ACC112 (cell line): ENCODE data around the gene KLC3.
"Not testable (repeated sequence)": the region's sequence is repeated elsewhere in the genome, so short reads cannot be mapped to it uniquely, and the experiment has no call there.

ENCODE experiments used
- H2AFZ ChIP-seq: fragments of 200-600 bp; sonication (generic); one replicate; pipeline ENCODE4 v1.6.0; 2017; ENCODE audit warnings: antibody characterized with exemption, low read length; ENCODE audit not compliant: unreplicated experiment
- H3K27ac ChIP-seq: fragments of 200-600 bp; sonication (generic); 2 replicates; pipeline ENCODE4 v1.5.1; 2014; ENCODE audit warnings: low read depth, mild to moderate bottlenecking, antibody characterized with exemption, low read length, moderate library complexity
- H3K27me3 ChIP-seq: fragments of 200-600 bp; sonication (generic); 2 replicates; pipeline ENCODE4 v1.6.1; 2014; ENCODE audit warnings: mild to moderate bottlenecking, antibody characterized with exemption, low read length, moderate library complexity, mixed read lengths; ENCODE audit not compliant: insufficient read depth
- H3K36me3 ChIP-seq: fragments of 200-600 bp; sonication (generic); 2 replicates; pipeline ENCODE4 v1.6.1; 2016; ENCODE audit warnings: mild to moderate bottlenecking, antibody characterized with exemption, low read length, moderate library complexity, mixed read lengths; ENCODE audit not compliant: insufficient read depth
- H3K4me1 ChIP-seq: fragments of 200-600 bp; sonication (generic); one replicate; pipeline ENCODE4 v1.6.1; 2016; ENCODE audit warnings: low read length, mixed read lengths; ENCODE audit not compliant: insufficient read depth, unreplicated experiment, control insufficient read depth
- H3K4me3 ChIP-seq: fragments of 200-600 bp; sonication (generic); 2 replicates; pipeline ENCODE4 v1.5.1; 2014; ENCODE audit warnings: mild to moderate bottlenecking, low read depth, low read length
- H3K79me2 ChIP-seq: fragments of 200-600 bp; sonication (generic); one replicate; pipeline ENCODE4 v1.6.0; 2016; ENCODE audit warnings: low read length; ENCODE audit not compliant: control insufficient read depth, unreplicated experiment, insufficient read depth

The KLC3 gene

GRCh38 chr19:45333609-45334303 lies 6.8 kb upstream of the KLC3 start:
- Histone ChIP-seq H3K4me1 (no peaks in the 10 kb centered on the region), H3K27ac (no peak overlapping the region), H3K36me3 (no peaks in the 10 kb centered on the region), H3K27me3 (no peaks in the 10 kb centered on the region), H3K79me2 (no peaks in the 10 kb centered on the region), H3K4me3 (no peak overlapping the region), H2AFZ (no peak overlapping the region)

- H3K27ac ChIP-seq, H3K4me3 ChIP-seq, H3K27me3 ChIP-seq, H3K36me3 ChIP-seq, H3K4me1 ChIP-seq, H3K79me2 ChIP-seq, H2AFZ ChIP-seq: not testable (repeated sequence)
Observed at GRCh38 chr19:45334881-45335280, 5.7 kb upstream of the KLC3 start.

GRCh38 chr19:45336696-45337251 lies 3.8 kb upstream of the KLC3 start:
- H3K4me1 ChIP-seq: no peaks in the 10 kb centered on the region
- H3K27me3 ChIP-seq: peaks cover 9% of the 10 kb centered on the region; the same call in 1 of the 2 replicates
- no peak overlapping the region for H3K4me3 ChIP-seq
- no peaks in the 10 kb centered on the region for H3K79me2 ChIP-seq
- no peak overlapping the region for H3K27ac ChIP-seq
- H2AFZ ChIP-seq: no peak overlapping the region
- no peaks in the 10 kb centered on the region for H3K36me3 ChIP-seq

GRCh38 chr19:45339629-45340028 lies 921 bp upstream of the KLC3 start:
- Histone ChIP-seq H3K27me3 (peaks cover 9% of the 10 kb centered on the region; the same call in 1 of the 2 replicates), H3K36me3 (no peaks in the 10 kb centered on the region), H3K79me2 (no peaks in the 10 kb centered on the region), H3K4me3 (no peak overlapping the region), H3K4me1 (no peaks in the 10 kb centered on the region), H2AFZ (no peak overlapping the region), H3K27ac (no peak overlapping the region)

- Histone ChIP-seq H3K79me2 (no peaks in the 10 kb centered on the region), H3K36me3 (no peaks in the 10 kb centered on the region), H2AFZ (no peak overlapping the region), H3K27ac (no peak overlapping the region), H3K27me3 (peaks cover 9% of the 10 kb centered on the region; the same call in 1 of the 2 replicates), H3K4me3 (no peak overlapping the region), H3K4me1 (no peaks in the 10 kb centered on the region)
Observed at GRCh38 chr19:45340899-45341453, 426 bp downstream of the KLC3 start.

- Histone ChIP-seq H3K79me2 (no peaks in the 10 kb centered on the region), H3K4me1 (no peaks in the 10 kb centered on the region), H3K27ac (no peak overlapping the region), H3K4me3 (no peak overlapping the region), H2AFZ (no peak overlapping the region), H3K36me3 (no peaks in the 10 kb centered on the region), H3K27me3 (peaks cover 9% of the 10 kb centered on the region; the same call in 1 of the 2 replicates)
Observed at GRCh38 chr19:45342911-45343310, 2.4 kb downstream of the KLC3 start.

GRCh38 chr19:45344621-45345505 lies 4.3 kb downstream of the KLC3 start:
- Histone ChIP-seq H3K4me1 (no peaks in the 10 kb centered on the region), H2AFZ (no peak overlapping the region), H3K79me2 (no peaks in the 10 kb centered on the region), H3K27me3 (peaks cover 9% of the 10 kb centered on the region; the same call in 1 of the 2 replicates), H3K27ac (no peak overlapping the region), H3K36me3 (no peaks in the 10 kb centered on the region), H3K4me3 (no peak overlapping the region)

GRCh38 chr19:45345506-45345860 lies 4.9 kb downstream of the KLC3 start:
- H3K4me1 ChIP-seq: no peaks in the 10 kb centered on the region
- H3K4me3 ChIP-seq: no peak overlapping the region
- H2AFZ ChIP-seq: no peak overlapping the region
- H3K27ac ChIP-seq: no peak overlapping the region
- H3K36me3 ChIP-seq: no peaks in the 10 kb centered on the region
- H3K27me3 ChIP-seq: peaks cover 5% of the 10 kb centered on the region; the same call in 1 of the 2 replicates
- no peaks in the 10 kb centered on the region for H3K79me2 ChIP-seq

- Histone ChIP-seq H3K4me3 (no peak overlapping the region), H3K79me2 (no peaks in the 10 kb centered on the region), H3K27ac (no peak overlapping the region), H3K4me1 (no peaks in the 10 kb centered on the region), H3K36me3 (no peaks in the 10 kb centered on the region), H3K27me3 (no peaks in the 10 kb centered on the region), H2AFZ (no peak overlapping the region)
Observed at GRCh38 chr19:45346449-45346848, 5.9 kb downstream of the KLC3 start.

- no peak overlapping the region for H2AFZ ChIP-seq
- no peak overlapping the region for H3K4me3 ChIP-seq
- no peaks in the 10 kb centered on the region for H3K27me3 ChIP-seq
- H3K4me1 ChIP-seq: no peaks in the 10 kb centered on the region
- no peaks in the 10 kb centered on the region for H3K79me2 ChIP-seq
- H3K27ac ChIP-seq: no peak overlapping the region
- H3K36me3 ChIP-seq: no peaks in the 10 kb centered on the region
Observed at GRCh38 chr19:45347570-45348366, 7.2 kb downstream of the KLC3 start.
